Left cardiac atrium (tissue), 4 donors: ENCODE data around the gene TMA7B. TPM values are rescaled to one million over a fixed set of nuclear protein-coding genes. Genes with fewer than 3 reads are reported as not detected.
A peak's percentile ranks its signal among the peaks of the same experiment; 100 is the strongest.

Source experiments
- ATAC-seq, 2 donors: fragments of 200-7000 bp; cut with Tn5 transposase; one replicate each; pipeline ENCODE4 v1.9.1; 2020; ENCODE audit warnings: mild to moderate bottlenecking in 2 of 2, moderate library complexity in 2 of 2
- DNase-seq: peaks from one replicate; pipeline ENCODE4 v3.0.0-alpha.2; 2020
- intact Hi-C, 2 donors: fragments of 100-400 bp; cut with DNase I; formaldehyde crosslinking; loops; one replicate each; pipeline versions ENCODE4 v1.14.1 to v1.15.1; 2022 to 2023
- long read RNA-seq: library from polyadenylated mRNA; unstranded; transcript quantifications from one replicate; pipeline ENCODE4 v2.0.0, GENCODE V29; 2021
- total RNA-seq, 2 donors: library from RNA; stranded (reverse); fragmentation: NEBNext Ultra II Directional; extraction: Animal tissue kit (Norgen Biotek cat#: 25700); gene quantifications; one replicate each; pipeline ENCODE4 v1.2.1, GENCODE V29; 2021
- donor health status: DM: no; HTN: yes; CAD: no.
- donor health status: DM: no; HTN: yes; CAD: no; lungs with severe emphysema.
- donor health status: DM: yes; HTN: yes; CAD: no.
- donor health status: Dilated cardiomyopathy.

Gene TMA7B
- total RNA-seq, result not detected
- long read RNA-seq, result 0 reads

GRCh38 chr22:39959640-39960447 is at the start of gene TMA7B:
TMA7B (plus strand) TSS chr22:39960397; CDS start chr22:39964375, 3,978 bp downstream.
- ATAC-seq (peak; percentile 75 to 81), DNase-seq (peak; percentile 29)
- intact Hi-C loops, result no loop called here

- no peak for ATAC-seq
Observed at GRCh38 chr22:39910876-39911613, 49.2 kb upstream of the TMA7B start.

DNA sequence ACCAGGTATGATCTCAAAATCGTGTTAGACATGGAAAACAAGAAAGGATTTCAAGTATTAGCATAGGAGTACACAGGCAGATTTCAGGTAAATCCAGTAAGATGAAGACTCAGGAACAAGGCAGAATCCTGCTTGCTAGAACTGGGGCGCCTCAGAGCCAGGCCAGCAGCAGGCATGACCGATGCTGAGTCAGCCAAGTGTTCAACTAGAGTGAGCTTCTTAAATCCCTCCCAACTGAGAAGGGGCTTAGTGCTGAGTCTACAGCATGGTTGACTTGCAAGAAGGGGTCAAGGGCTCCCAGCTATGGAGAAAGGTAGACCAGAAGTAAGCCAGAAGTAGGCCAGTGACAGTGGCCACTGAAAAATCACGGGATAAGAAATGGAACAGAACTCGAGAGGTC is 46.9 kb upstream of the TMA7B start:
- ATAC-seq, result no peak
- intact Hi-C loops, result no loop called here
- DNase-seq, result no peak

More at GRCh38 chr22:39910876-39911613, 49.2 kb upstream of the TMA7B start:
- intact Hi-C loops, result no loop called here
- DNase-seq, result no peak

DNA sequence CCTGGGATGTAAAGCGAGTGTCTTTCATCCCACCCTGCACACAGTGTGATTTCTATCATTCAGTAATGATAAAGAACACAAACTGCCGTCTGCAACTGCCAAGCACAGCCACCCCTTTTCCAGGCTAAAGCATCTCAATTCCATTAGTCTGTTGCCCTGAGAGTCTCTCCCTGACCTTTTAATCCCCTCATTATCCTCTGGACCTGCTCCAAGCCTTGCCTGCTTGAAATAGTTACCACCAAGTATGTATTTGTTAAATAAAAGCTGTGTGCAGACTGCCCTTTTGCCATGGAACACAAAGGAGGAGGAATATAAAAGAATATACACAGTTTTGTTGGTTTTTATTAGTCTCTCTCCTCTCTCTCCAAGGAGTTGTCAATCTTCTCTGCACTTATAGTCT is 46.3 kb upstream of the TMA7B start:
- ATAC-seq (no peak), DNase-seq (no peak)
- intact Hi-C loops, result no loop called here

- intact Hi-C loops, result no loop called here
- ATAC-seq (no peak), DNase-seq (no peak)
Observed at GRCh38 chr22:39914584-39914983, 45.6 kb upstream of the TMA7B start.

- DNase-seq, result no peak
- no peak for ATAC-seq
- intact Hi-C loops, result no loop called here
Observed at GRCh38 chr22:39915295-39915726, 44.9 kb upstream of the TMA7B start.

- intact Hi-C loops, result no loop called here
Observed at GRCh38 chr22:39916496-39916895, 43.7 kb upstream of the TMA7B start.

DNA sequence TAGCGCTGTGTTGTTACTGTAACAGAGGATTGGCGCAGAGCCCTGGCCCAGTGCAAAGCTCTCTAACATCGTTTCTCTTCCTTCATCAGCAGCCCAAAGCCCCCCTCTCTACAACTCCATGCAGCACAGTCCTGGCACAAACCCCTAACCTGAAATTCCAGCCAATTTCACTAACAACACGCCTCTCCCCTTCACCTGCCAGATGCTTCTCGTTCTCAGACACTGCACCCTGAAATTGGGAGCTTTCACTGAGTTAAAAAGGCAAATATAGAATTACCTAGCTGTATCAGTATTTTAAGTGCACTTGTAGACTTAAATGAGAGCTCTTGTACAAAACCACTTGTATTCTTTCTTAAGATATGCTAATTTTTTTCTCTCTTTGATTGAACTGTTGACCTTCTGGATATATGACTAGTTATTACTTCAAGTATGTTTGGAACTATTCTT is 43.0 kb upstream of the TMA7B start:
- DNase-seq (no peak), ATAC-seq (no peak)
- intact Hi-C loops, result no loop called here

More at GRCh38 chr22:39916496-39916895, 43.7 kb upstream of the TMA7B start:
- no peak for ATAC-seq
- no peak for DNase-seq

DNA sequence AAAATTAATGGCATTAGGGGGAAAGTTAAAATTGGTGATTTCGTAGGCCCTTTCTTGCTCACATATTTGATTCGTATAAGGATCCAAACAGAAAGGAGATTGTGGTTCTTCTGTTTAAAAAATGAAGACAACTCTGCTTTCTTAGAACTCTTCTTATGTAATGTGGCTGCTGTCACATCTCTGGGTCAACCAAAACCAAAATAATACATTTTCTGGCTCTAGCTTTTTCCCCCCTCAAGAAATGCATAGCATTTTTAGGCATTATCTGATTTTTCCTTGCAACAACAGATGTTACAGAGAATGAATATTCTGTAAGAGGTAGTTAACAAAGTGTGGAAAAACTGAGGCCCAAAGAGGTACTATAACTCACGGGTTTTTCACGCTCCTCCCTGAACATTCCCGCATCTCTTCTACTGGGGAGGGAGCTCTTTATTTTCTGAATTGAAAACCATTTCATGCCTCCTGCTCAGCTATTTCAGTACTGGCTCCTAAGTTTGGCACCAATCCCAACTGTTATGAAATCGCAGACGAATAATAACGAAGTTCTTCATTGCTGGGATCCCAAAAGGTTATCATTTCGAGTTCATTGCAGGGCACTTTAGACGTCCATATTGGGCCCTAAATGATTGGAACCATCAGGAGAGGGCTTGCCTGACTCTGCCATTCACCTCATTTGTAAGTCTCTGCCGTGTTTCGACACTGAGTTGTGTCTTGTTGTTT is 42.3 kb upstream of the TMA7B start:
- no peak for ATAC-seq
- intact Hi-C loops, result no loop called here
- DNase-seq, result no peak

DNA sequence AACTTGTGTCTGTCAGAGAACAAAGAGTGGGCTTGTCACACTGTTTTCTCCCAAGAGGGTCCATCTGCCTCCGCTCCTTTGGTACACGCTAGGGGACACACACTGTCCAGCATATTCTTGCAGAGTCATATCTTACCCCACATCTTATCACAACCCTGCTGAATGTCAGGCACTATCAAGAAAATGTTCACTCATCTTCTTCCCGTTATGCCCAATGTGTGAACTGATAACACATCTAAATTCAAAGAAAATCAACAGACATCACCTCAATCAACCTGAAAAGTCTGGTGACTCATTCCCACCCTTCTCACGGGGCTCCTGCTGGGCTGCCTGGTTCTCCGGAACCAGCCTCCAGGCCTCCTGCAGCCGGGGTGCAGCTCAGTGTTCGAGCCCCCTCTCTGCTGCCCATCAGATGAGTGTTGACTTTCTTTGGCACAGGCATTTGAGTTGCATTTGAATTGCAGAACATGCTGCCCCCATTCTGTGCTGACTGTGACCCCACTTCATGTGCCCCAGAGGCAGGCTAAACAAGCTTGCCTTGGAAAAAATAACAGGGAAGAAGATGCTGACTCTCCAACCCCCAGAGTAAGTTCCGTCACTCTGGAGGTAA is 40.0 kb upstream of the TMA7B start:
- intact Hi-C loops, result no loop called here
- ATAC-seq (no peak), DNase-seq (no peak)

- intact Hi-C loops, result no loop called here
- ATAC-seq, result no peak
Observed at GRCh38 chr22:39923696-39924095, 36.5 kb upstream of the TMA7B start.

GRCh38 chr22:39924286-39924685 is 35.9 kb upstream of the TMA7B start:
- intact Hi-C loops, result no loop called here
- DNase-seq (no peak), ATAC-seq (no peak)

More at GRCh38 chr22:39923696-39924095, 36.5 kb upstream of the TMA7B start:
- DNase-seq, result no peak

GRCh38 chr22:39925273-39925672 is 34.9 kb upstream of the TMA7B start:
- ATAC-seq, result no peak
- intact Hi-C loops, result no loop called here

GRCh38 chr22:39925909-39926679 is 34.1 kb upstream of the TMA7B start:
- intact Hi-C loops, result no loop called here
- ATAC-seq (no peak), DNase-seq (no peak)

More at GRCh38 chr22:39925273-39925672, 34.9 kb upstream of the TMA7B start:
- DNase-seq, result no peak

GRCh38 chr22:39926753-39927152 is 33.4 kb upstream of the TMA7B start:
- no peak for DNase-seq
- no peak for ATAC-seq
- intact Hi-C loops, result no loop called here

DNA sequence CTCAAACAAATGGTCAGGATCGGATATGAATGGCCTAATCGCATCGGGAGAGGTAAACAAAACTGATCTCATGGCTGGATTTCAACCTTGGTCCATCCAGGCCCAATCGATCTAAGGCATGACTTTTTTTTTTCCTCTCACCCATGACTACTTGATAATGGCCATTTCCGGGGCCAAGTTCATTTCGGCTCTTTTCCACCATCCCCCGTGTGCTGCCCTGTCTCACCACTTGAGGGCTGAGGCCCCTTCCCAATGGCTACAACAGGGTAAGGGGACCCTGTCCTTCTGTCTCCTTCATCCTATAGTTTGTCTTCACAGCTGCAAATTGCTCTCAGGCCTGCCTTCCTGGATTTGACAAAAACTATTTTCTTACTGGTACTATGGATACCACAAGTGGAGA is 32.7 kb upstream of the TMA7B start:
- ATAC-seq (no peak), DNase-seq (no peak)
- intact Hi-C loops, result no loop called here

- intact Hi-C loops, result no loop called here
- ATAC-seq (no peak), DNase-seq (no peak)
Observed at GRCh38 chr22:39928536-39929520, 31.4 kb upstream of the TMA7B start.
